ENCODE measurements around the gene SMYD3.

SMYD3 gene

GRCh38 chr1:246413430-246413829, 93.6 kb downstream of the SMYD3 start:
- TF ChIP-seq FOXP2 (optimal IDR thresholded peaks at IDR 0.05; ENCODE audit: borderline replicate concordance, extremely low read depth, extremely low read length, insufficient read depth) (no peak), SIN3A (IDR thresholded peaks at IDR 0.05; ENCODE audit: borderline replicate concordance, insufficient read depth, low read length) (no peak), POLR2AphosphoS5 (IDR thresholded peaks at IDR 0.05; ENCODE audit: low read depth, low read length) (no peak), TAF1 (IDR thresholded peaks at IDR 0.05; ENCODE audit: borderline replicate concordance, insufficient read depth, low read length) (no peak)
- TF ChIP-seq, protein P1, sequence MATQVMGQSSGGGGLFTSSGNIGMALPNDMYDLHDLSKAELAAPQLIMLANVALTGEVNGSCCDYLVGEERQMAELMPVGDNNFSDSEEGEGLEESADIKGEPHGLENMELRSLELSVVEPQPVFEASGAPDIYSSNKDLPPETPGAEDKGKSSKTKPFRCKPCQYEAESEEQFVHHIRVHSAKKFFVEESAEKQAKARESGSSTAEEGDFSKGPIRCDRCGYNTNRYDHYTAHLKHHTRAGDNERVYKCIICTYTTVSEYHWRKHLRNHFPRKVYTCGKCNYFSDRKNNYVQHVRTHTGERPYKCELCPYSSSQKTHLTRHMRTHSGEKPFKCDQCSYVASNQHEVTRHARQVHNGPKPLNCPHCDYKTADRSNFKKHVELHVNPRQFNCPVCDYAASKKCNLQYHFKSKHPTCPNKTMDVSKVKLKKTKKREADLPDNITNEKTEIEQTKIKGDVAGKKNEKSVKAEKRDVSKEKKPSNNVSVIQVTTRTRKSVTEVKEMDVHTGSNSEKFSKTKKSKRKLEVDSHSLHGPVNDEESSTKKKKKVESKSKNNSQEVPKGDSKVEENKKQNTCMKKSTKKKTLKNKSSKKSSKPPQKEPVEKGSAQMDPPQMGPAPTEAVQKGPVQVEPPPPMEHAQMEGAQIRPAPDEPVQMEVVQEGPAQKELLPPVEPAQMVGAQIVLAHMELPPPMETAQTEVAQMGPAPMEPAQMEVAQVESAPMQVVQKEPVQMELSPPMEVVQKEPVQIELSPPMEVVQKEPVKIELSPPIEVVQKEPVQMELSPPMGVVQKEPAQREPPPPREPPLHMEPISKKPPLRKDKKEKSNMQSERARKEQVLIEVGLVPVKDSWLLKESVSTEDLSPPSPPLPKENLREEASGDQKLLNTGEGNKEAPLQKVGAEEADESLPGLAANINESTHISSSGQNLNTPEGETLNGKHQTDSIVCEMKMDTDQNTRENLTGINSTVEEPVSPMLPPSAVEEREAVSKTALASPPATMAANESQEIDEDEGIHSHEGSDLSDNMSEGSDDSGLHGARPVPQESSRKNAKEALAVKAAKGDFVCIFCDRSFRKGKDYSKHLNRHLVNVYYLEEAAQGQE (IDR thresholded peaks at IDR 0.05; ENCODE audit: insufficient read depth in 1 of 2, low read depth in 2 of 2, low read length in 2 of 2): no peak

DNA sequence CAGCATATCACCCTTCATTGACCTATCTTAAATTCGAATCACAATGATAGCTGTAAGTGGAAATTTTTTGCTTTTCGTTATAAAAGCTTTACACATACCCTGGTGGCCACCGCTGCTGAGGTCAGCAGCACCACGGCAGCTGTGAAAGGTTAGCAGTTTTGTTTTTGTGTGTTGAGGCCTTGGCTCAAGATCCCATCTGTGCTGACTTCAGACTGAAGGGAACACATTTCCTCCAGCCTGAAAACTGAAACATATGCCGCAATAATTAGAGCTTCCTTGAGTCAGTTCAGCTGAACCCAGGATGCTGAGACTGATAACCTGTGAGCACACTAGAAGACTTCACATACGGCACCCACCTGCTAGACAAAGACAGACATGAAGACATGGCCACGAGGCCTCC, 103.0 kb downstream of the SMYD3 start:
- TF ChIP-seq, protein P1 (IDR thresholded peaks at IDR 0.05; ENCODE audit: insufficient read depth in 1 of 2, low read depth in 2 of 2, low read length in 2 of 2): no peak
- TF ChIP-seq FOXP2 (optimal IDR thresholded peaks at IDR 0.05; ENCODE audit: borderline replicate concordance, extremely low read depth, extremely low read length, insufficient read depth) (no peak), SIN3A (IDR thresholded peaks at IDR 0.05; ENCODE audit: borderline replicate concordance, insufficient read depth, low read length) (no peak), POLR2AphosphoS5 (IDR thresholded peaks at IDR 0.05; ENCODE audit: low read depth, low read length) (no peak), TAF1 (IDR thresholded peaks at IDR 0.05; ENCODE audit: borderline replicate concordance, insufficient read depth, low read length) (no peak)

DNA sequence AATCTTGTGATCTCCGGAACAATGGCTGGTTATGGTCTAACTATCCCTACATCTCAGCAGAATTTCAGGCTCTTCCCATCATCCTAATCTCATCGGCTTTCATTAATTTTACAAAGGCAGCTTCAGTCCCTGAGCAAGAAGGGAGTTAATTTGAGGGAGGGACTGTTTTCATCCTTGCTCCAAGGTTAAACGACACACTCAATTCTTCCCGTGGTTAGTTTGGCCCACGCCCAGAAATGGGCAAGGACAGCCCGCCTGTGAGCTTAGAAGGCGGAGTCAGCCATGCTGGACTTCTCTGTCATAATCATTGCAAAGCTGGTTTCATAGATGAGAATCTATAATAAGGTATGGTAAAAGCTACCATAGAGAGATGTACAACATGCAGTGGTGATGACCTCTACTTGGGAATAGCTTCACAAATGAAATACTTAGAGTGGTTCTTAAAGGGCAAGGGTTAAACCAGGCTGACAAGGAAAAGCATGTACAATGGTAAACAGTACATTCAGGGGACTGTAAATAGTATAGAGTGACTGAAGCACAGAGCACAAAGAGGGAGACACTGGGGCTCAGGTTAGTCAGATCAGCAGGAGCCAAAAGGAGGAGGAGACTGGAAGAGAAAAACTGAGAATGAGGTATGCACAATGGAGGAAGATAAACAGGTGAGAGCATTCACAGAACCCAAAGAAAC, 108.8 kb downstream of the SMYD3 start:
- TF ChIP-seq, protein P1 (IDR thresholded peaks at IDR 0.05; ENCODE audit: insufficient read depth in 1 of 2, low read depth in 2 of 2, low read length in 2 of 2): no peak
- TF ChIP-seq TAF1 (IDR thresholded peaks at IDR 0.05; ENCODE audit: borderline replicate concordance, insufficient read depth, low read length) (no peak), POLR2AphosphoS5 (IDR thresholded peaks at IDR 0.05; ENCODE audit: low read depth, low read length) (no peak), FOXP2 (optimal IDR thresholded peaks at IDR 0.05; ENCODE audit: borderline replicate concordance, extremely low read depth, extremely low read length, insufficient read depth) (no peak), SIN3A (IDR thresholded peaks at IDR 0.05; ENCODE audit: borderline replicate concordance, insufficient read depth, low read length) (no peak)

- no peak for TF ChIP-seq TAF1 (IDR thresholded peaks at IDR 0.05; ENCODE audit: borderline replicate concordance, insufficient read depth, low read length)
Observed at GRCh38 chr1:246397046-246397445, 110.0 kb downstream of the SMYD3 start.

DNA sequence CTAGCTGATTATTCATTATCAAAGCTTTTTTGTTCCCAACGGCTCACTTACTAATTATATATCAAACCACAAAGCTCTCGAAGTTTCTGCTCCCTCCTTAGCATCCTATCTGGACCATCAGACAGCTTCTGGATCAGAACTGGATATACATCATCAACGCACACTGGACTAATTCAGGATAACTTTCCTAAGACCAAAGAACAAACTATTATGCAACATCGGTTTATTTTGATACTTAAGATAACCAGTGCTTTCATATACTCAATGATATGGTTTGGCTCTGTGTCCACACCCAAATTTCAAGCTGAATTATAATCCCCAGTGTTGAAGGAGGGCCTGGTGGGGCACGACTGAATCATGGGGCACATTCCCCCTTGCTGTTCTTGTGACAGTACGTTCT, 110.8 kb downstream of the SMYD3 start:
- TF ChIP-seq SIN3A (IDR thresholded peaks at IDR 0.05; ENCODE audit: borderline replicate concordance, insufficient read depth, low read length) (no peak), FOXP2 (optimal IDR thresholded peaks at IDR 0.05; ENCODE audit: borderline replicate concordance, extremely low read depth, extremely low read length, insufficient read depth) (no peak)
- TF ChIP-seq, protein P1 (IDR thresholded peaks at IDR 0.05; ENCODE audit: insufficient read depth in 1 of 2, low read depth in 2 of 2, low read length in 2 of 2): no peak
